Ovary (tissue), 9 donors: Measurements from ENCODE around the gene ARRB2. TPM values are rescaled to one million over a fixed set of nuclear protein-coding genes. Genes with fewer than 3 reads are reported as not detected.

Experiments used
- DNase-seq, 5 donors: peaks; one replicate each; pipeline ENCODE4 v3.0.0-alpha.2; 2019 to 2020
- H3K27ac ChIP-seq, 2 donors: fragments of 200-600 bp; one replicate each; pipeline versions ENCODE4 v1.5.1 to v1.8.0; 2019 to 2022
- H3K27me3 ChIP-seq: fragments of 200-600 bp; one replicate; pipeline ENCODE4 v1.8.0; 2022
- H3K36me3 ChIP-seq: fragments of 200-600 bp; sonication (generic); one replicate; pipeline ENCODE4 v1.5.1; 2019
- H3K4me1 ChIP-seq: one replicate; pipeline ENCODE4 v1.8.1; 2013; ENCODE audit warnings: mild to moderate bottlenecking, moderate library complexity; ENCODE audit not compliant: insufficient read depth
- H3K4me3 ChIP-seq: fragments of 200-600 bp; sonication (generic); one replicate; pipeline ENCODE4 v1.5.1; 2017
- H3K9me3 ChIP-seq, 2 donors: fragments of 200-600 bp in 1 of 2; sonication (generic) in 1 of 2; one replicate each; pipeline versions ENCODE4 v1.5.1 to v1.8.1; 2013 to 2019; ENCODE audit warnings: mild to moderate bottlenecking in 1 of 2, moderate library complexity in 1 of 2
- EP300 ChIP-seq: sonication (generic); formaldehyde crosslinking; IDR thresholded peaks from one replicate; pipeline ENCODE4 v1.6.1; 2017; ENCODE audit warnings: antibody characterized with exemption
- POLR2A ChIP-seq: fragments of 450-650 bp; IDR thresholded peaks from one replicate; pipeline ENCODE4 v1.6.1; 2017; ENCODE audit warnings: antibody characterized with exemption, mild to moderate bottlenecking, moderate library complexity
- WGBS, 3 donors: extraction: QIAGEN DNeasy Blood & Tissue Kit in 1 of 3; methylation state at CpG; one replicate each; pipeline versions ENCODE4 v1.1.5 to v1.1.7; 2013 to 2017; 5-methylcytosine and 5-hydroxymethylcytosine counted together
- intact Hi-C, 4 donors: fragments of 100-400 bp; cut with DNase I; formaldehyde crosslinking; loops; one replicate each; pipeline versions ENCODE4 v1.11.0 to v1.15.1; 2022 to 2023
- polyA plus RNA-seq, 2 donors: library from polyadenylated mRNA; stranded (reverse); fragments of 200-250 nt in 1 of 2; fragments of 350-450 nt in 1 of 2; fragmentation: Illumina TruSeq in 1 of 2; extraction: RNeasy Lipid Tissue Mini Kit (QIAGEN cat#74804) in 1 of 2; gene quantifications; one replicate each; pipeline ENCODE4 v1.2.3, GENCODE V29; 2013 to 2014
- total RNA-seq, 7 donors: library from RNA; depleted of rRNA in 2 of 7; stranded (reverse); fragments of >200 nt in 2 of 7; fragmentation: NEBNext Ultra II Directional in 3 of 7; extraction: Animal tissue kit (Norgen Biotek cat#: 25700) in 3 of 7; gene quantifications; one replicate each; pipeline versions ENCODE4 v1.1.0 to v1.2.4, GENCODE V29; 2016 to 2023
- TF ChIP-seq, protein P1 (sequence below), 3 donors: fragments of 450-650 bp in 2 of 3; fragments of 200-600 bp in 1 of 3; IDR thresholded peaks; one replicate each; pipeline versions ENCODE4 v1.5.1 to v1.8.0; 2016 to 2022; ENCODE audit warnings: antibody characterized with exemption in 3 of 3, mild to moderate bottlenecking in 1 of 3
- donor health status: DM: no; HTN: no; CAD: no; lungs with moderate emphysema.
- donor health status: DM: no; HTN: no; CAD: no.
- donor health status: Bipolar disorder and iron deficiency.
- donor health status: DM: yes; HTN: yes; CAD: no.
- donor health status: DM: no; HTN: no; CAD: no.
- donor health status: DM: yes; HTN: yes; CAD: no.

Gene ARRB2
- total and polyA plus RNA-seq, 9 donors: 13.4 to 40.6 (median 30.6) TPM

DNA sequence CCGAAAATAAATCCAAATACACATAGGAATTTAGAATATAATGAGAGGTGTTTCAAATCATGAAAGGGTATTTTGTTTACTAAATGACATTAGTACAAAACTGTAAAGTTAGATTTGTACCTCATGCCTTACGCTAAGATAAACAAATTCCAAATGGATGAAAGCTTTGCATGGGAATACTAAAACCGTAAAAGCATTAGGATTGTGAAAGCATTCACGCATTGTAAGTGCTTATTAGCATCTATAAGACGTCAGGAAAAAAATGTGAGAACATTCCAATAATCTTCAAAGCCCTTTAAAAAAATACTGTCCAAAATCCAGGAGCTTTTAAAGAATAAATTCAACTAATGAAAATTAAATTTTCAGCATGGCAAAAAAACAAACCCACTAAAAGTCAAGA, 44.1 kb upstream of the ARRB2 start:
- Histone ChIP-seq H3K36me3 (no peaks in the 10 kb centered on the region), H3K4me3 (no peak overlapping the region), H3K27ac (no peak overlapping the region), H3K4me1 (no peaks in the 10 kb centered on the region), H3K9me3 (no peaks in the 10 kb centered on the region), H3K27me3 (no peaks in the 10 kb centered on the region)
- TF ChIP-seq EP300 (no peak), POLR2A (no peak)
- TF ChIP-seq, protein P1, sequence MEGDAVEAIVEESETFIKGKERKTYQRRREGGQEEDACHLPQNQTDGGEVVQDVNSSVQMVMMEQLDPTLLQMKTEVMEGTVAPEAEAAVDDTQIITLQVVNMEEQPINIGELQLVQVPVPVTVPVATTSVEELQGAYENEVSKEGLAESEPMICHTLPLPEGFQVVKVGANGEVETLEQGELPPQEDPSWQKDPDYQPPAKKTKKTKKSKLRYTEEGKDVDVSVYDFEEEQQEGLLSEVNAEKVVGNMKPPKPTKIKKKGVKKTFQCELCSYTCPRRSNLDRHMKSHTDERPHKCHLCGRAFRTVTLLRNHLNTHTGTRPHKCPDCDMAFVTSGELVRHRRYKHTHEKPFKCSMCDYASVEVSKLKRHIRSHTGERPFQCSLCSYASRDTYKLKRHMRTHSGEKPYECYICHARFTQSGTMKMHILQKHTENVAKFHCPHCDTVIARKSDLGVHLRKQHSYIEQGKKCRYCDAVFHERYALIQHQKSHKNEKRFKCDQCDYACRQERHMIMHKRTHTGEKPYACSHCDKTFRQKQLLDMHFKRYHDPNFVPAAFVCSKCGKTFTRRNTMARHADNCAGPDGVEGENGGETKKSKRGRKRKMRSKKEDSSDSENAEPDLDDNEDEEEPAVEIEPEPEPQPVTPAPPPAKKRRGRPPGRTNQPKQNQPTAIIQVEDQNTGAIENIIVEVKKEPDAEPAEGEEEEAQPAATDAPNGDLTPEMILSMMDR (IDR thresholded peaks at IDR 0.05): no peak
- 50 to 61% (median 54%) methylated on average over 5 of the region's 5 CpGs for WGBS, 3 donors
- intact Hi-C loops: no loop called here
- no peak for DNase-seq

DNA sequence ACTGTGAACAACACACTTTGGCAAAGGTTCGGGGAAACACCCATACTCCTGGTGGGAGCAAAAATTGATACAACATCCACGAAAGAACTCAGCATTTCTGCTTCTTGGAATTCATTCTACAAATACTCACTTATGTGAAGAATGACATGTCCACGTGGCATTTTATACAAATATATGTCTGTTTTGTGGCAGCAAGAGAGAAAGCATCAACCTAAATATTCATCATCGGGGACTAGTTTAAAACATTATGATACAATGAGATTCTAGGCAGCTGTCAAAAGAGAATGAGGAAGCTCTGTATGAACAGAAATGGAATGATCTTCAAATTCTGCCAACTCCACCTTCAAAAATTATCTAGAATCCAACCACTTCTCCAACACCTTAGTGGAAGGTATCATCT, 43.3 kb upstream of the ARRB2 start:
- no peaks in the 10 kb centered on the region for H3K36me3 ChIP-seq
- H3K4me1 ChIP-seq: no peaks in the 10 kb centered on the region
- H3K4me3 ChIP-seq: no peak overlapping the region
- intact Hi-C loops: no loop called here
- no peaks in the 10 kb centered on the region for H3K9me3 ChIP-seq
- no peak overlapping the region for H3K27ac ChIP-seq
- TF ChIP-seq, protein P1 (IDR thresholded peaks at IDR 0.05): no peak
- no peak for TF ChIP-seq POLR2A
- 56 to 71% (median 64%) methylated on average over 4 of the region's 4 CpGs for WGBS, 3 donors
- no peaks in the 10 kb centered on the region for H3K27me3 ChIP-seq
- DNase-seq: no peak

DNA sequence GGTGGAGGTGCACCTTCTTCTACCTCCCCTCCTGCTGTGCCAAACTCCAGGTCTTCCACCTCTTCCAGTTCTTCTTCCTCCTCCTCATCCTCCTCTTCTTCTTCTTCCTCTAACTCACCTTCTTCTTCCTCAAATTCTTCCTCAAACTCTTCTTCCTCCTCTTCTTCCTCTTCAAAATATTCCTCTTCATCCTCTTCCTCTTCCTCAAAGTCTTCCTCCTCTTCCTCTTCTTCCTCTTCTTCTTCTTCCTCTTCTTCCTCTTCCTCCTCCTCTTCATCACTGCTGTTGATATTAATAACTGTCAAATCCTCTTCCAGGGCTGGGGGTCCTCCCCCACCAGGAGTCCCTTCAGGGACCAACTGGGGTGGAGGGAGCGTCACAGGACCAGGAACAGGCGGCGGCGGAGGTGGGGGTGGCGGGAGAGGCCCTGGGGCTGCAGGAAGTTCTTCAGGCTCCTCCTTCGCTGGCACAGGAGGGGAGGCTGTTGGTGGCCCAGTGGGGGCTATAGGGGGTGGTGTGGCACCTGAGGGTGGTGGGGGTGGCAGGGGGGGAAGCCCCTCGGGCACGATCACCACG, 38.3 kb upstream of the ARRB2 start:
- TF ChIP-seq POLR2A (no peak), EP300 (no peak)
- TF ChIP-seq, protein P1 (IDR thresholded peaks at IDR 0.05): no peak
- H3K4me3 ChIP-seq: no peak overlapping the region
- WGBS, 3 donors: 87 to 91% (median 89%) methylated on average over 9 of the region's 9 CpGs
- no peak for DNase-seq
- H3K36me3 ChIP-seq: no peaks in the 10 kb centered on the region
- intact Hi-C loops: no loop called here
- H3K27ac ChIP-seq: no peak overlapping the region
- H3K4me1 ChIP-seq: no peaks in the 10 kb centered on the region
- H3K9me3 ChIP-seq: no peaks in the 10 kb centered on the region
- no peaks in the 10 kb centered on the region for H3K27me3 ChIP-seq

DNA sequence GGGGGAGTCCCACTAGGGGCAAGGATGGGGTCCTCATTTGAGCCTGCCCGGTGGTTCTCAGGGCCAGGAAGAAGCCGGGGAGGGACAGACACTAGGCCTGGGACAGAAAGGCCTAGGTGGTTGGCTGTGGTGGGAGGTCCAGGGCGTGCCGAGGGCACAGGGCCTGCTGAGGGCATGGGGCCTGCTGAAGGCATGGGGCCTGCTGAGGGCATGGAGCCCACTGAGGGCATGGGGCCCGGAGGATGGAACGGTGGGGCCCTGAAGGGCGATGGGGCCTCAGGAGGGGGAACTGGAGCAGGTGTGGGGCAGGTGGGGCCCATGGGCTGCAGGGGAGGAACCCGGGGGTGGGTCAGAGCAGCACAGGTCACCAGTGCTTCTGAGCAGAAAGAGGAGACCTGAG, 37.7 kb upstream of the ARRB2 start:
- DNase-seq: no peak
- H3K27me3 ChIP-seq: no peaks in the 10 kb centered on the region
- H3K4me3 ChIP-seq: no peak overlapping the region
- intact Hi-C loops: no loop called here
- no peaks in the 10 kb centered on the region for H3K9me3 ChIP-seq
- H3K4me1 ChIP-seq: no peaks in the 10 kb centered on the region
- H3K27ac ChIP-seq: no peak overlapping the region
- TF ChIP-seq, protein P1 (IDR thresholded peaks at IDR 0.05): no peak
- no peak for TF ChIP-seq POLR2A
- no peak for TF ChIP-seq EP300
- 81 to 85% (median 83%) methylated on average over 8 of the region's 8 CpGs for WGBS, 3 donors
- H3K36me3 ChIP-seq: no peaks in the 10 kb centered on the region
